ENCODE data around the gene BPIFB6.

BPIFB6 gene

DNA sequence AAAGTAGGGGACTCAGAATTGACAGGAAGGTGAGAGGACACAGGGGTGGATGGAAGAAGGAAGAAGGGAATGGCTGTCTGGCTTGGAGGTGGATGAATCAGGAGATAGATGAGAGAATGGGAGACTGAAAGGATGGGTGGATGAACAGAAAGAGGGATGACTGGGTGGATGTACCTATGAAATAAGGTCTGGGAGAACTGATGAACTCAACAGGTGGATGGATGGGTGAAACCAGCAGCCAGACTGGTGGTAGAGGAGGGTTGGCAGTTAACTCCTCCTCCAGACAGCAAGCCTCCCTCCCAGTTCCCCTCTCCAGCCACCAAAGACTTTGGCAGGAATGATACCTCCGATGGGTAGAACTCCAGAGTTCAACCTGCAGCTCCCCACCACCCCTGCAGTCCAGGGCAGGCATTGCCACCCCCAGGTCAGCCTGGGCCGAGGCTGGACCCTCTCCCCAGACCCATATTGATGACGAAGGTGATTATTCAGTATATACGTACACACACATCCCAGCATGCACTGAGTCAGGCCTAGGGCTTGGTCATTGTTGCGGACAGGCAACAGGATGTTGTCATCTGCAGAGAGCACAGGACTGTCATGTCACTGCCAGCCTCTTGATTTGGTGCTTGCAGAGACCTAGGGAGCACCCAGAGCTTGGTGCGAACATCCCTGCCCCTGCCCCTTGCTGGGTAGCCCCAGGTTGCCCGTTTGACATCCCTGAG is 29.2 kb upstream of the BPIFB6 start:
- DNase-seq (ENCODE audit: low read depth), result no peak

DNA sequence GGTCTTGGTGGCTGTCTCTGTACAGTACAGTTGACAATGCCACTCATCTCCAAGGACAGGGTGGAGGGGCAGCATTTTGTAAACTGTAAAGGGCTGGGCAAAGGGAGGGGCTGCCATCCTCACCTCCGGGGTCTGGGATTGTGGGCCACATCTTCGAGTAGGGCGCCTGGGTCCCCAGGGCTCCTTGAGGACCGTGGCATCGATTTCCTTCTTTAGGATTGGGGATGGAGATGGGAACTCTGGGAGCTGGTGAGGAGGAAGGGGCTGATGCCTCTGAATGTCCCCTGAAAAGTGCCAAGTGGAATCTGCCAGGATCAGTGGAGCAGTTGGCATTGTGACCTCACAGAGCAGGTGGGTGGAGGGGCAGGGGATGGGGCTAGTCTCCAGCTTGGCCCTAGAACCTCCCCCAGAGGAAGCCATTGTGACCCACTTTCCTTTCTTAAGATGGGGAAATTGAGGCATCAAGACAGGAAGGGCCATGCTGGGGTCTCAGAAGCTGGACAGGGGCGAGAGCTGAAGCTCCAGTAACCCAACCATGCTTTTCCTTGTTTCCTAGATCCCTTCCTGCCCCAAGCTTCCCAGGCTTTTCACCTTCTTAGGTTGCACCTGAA is 27.2 kb upstream of the BPIFB6 start, which contains the start of gene SUN5:
Gene SUN5, minus strand, starts transcription at position 293 of the 611 bp plus-strand sequence. Its CDS starts 93 bp downstream, at position 200.
- no peak for DNase-seq (ENCODE audit: low read depth)

DNA sequence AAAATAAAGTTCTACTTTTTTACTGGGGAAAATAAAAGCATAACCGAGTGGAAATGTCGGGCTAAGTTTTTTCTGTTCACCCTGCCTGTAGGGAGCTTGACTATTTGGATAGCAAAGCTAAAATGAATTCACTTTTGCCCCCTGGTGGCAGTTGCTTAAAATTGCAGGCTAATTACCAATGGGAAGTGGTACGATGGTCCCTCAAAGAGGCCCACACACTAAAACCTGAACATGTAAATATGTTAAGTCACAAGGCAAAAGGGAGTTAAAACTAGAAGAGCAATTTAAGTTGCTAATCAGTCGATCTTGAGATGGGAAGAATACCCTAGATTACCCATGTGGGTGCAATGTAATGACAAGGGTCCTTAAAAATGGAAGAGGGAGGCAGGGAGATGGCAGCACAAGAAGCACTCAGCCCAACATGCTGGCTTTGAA is 26.3 kb upstream of the BPIFB6 start:
- peak; percentile 19 for DNase-seq (ENCODE audit: low read depth)

DNA sequence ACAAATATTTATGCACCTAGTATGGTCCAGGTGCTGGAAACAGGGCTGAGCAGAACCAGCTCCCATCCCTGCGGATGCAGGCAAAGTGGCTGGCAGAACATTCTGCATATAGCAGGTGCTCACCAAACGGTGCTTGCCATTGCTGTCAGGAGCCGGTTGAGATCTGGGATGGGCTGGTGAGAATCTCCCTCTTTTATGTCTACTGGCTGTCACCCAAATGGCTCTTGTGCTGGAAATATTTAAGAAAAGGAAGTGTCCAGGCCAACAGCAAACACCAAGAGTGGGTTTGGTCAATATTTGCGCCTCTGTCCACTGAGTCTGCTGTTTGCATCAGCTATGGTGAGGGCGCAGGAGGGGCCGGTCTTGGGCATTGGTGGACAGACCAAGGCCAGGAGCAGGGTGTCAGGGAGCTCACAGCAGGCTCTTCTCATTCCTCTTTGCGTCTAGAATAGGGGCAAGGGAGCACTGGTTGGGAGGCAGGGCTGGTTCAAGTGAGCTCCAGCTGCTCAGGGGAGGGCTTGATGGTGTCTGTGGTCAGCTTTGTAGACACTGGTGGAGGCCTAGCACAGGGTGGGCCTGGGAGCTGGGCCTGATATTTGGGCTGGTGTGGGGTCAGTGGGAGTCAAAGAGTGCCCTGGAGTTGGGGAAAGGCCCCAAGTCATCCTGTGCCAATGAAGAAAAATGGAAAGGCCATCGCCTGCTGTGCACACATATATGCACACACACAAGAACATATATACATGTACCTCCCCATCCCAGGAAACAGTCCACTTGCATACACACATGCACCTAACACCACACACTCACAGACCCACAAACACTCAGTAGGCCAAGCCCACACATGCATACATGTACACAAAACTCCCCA is 25.3 kb upstream of the BPIFB6 start:
- DNase-seq (ENCODE audit: low read depth), result no peak

DNA sequence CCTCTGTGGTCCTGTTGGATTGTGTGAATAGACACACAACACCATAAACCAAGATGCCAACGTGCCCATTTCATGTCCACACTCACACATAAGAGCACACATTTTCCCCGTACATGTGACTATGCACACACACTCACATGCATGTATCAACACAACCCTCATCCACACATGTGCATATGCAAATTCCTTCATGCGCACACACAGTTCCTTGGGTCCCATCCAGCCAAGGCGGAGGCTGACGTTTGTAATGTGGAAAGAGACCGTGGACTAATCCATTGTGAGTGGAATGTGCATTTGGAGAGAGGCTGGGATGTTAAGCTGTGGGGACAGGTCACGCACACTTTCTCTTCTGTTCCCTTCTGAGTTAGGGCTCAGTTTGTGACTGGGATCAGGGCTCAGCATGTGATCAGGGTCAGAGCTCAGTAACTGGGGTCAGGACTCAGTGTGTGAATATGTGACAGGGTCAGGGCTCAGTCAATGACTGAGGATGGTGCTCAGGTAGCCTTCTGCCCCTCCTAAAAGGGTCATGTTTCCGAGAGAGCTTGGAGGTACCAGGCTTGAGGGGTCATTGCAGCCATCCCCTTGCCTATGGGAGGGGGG is 24.6 kb upstream of the BPIFB6 start:
- DNase-seq (ENCODE audit: low read depth), result no peak

DNA sequence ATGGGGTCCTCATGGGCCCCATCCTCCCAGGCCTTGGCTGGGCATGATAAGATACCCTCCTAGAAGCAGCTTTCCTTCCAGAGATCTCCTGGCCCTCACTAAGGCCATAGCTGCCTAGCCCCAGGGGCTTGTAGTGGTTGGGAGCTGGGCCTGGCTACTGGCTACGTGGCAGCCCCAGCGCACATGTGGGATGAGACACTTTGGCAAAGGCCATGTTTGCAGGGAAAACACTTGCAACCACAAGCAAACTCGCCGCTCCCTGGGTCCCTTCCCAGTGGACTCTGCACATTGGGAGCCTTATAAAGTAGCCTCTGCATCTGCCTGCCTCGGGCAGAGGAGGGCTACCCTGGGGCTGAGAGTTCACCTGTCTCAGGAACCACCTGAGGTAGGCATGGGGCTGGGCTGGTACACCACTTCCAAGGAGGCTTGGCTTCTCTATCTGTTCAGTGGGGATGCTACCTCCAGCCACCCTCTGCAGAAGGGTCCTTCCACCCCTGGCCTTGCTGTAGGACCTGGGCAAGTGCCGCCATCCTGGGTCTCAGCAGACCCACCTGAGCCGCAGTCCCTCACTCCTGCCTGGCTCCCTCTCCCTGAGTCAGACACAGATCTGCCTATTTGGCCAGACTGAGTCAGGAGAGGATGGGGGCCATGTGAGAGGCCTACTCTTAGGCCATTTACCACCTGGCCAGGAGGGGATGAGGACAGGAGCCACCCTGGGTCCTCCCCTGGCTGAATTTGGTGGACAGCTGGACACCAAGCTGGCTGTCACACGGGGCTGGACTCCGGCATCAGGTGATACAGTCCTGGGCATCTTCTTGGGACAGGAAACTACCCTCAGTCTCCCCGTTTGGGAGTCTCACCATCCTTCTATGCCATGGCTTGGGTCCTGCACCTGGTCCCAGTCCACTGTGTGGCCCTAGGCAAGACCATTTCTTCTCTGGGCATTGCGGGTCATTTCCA is 23.8 kb upstream of the BPIFB6 start, which contains the start of gene BPIFB2:
Gene BPIFB2, plus strand, starts transcription at position 329 of the 960 bp plus-strand sequence. CDS start 871 bp downstream, outside the sequence.
- DNase-seq (ENCODE audit: low read depth), result no peak

DNA sequence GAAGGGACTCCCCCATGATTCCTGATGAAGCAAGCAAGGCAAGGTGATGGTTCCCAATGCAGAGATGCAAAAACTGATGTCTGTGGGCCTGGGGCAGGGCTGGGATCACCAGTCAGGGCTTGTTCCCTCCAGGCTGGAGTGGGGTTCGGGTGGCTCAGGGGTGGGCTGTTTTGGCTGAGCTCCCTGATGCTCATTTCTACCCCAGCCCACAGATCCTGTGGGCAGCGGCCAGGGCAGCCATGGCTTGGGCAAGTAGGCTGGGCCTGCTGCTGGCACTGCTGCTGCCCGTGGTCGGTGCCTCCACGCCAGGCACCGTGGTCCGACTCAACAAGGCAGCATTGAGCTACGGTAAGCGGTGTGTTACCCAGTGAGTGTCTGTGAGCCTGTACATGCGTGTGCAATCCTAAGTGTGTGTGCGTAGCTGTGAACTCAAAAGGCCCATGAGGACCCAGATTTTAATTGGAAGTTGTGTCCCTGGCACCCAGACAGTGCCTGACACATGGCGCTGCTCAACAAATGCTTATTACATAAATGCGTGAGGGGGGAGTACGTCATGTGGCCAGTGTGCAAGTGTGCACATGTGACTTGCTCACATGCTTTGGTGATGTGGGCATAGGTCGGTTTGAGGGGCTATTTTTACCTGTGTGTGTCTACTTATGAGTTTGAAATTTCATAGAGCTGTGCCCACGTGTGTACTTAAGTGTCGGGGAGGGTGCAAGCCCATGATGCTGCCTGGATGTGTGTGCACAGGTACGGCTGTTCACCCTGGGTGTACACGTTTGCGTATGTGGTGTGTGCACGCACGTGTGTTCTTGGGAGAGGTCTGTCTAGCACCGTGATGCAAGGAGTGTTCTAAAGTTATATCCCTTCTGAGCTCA is 22.9 kb upstream of the BPIFB6 start:
- no peak for DNase-seq (ENCODE audit: low read depth)

DNA sequence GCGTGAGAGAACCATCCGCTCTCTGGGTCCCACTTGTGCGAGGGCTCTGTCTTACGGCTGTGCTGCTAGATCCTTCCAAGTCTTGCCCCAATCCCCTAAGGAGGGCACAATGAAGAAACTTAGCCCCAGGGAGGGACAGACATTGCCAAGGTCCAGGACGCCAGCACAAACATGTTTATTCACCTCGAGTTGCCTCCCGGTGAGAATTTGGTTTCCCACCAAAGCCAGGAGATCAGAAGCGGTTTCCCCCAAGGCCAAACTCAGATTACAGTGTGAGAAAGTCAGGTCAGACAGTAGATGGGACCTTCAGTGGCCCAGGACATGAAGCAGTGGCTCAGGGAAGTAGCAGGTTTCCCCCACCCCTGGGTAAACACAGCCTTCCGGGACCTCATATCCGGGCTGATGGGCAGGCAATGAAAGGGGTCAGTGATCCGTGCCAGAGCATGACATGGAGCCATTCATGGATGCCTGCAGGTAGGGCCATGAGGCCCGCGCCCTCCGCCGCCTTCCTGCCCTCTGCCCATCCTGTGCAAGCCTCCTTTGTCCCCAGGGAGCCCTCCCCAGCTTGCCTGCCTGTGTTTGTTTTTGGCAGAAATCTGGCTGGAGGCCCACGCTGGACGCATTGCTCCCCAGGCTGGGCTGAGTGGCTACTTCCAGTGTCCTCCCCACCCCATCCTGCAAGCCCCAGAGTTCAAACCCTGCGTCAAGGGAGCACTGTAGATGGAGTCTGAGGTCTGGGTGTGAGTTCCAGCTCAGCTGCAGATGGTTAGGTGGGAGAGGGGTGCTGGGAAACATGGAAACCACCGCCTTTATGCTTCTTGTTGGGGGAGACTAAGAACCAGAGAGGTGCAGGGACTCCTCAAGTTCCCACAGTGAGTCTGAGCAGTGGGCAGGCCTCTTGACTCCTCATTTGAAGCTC is 22.0 kb upstream of the BPIFB6 start:
- DNase-seq (ENCODE audit: low read depth), result no peak

DNA sequence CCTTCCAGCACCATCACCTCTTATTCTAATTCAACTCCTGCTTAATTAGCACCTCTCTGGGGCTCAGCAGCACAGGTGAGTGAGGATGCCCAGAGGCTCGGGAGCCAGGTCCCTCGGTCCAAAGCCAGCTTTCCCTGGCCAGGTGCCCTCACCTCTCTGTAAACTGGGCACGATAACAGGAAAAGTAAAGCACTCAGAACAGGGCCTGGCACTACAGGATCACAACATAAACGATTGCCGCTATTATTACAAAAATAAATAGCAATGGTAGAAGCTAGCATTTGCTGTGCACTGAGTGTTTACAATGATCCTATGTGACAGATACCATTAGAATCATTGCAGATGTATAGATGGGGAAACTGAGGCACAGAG is 21.3 kb upstream of the BPIFB6 start:
- DNase-seq (ENCODE audit: low read depth), result no peak

DNA sequence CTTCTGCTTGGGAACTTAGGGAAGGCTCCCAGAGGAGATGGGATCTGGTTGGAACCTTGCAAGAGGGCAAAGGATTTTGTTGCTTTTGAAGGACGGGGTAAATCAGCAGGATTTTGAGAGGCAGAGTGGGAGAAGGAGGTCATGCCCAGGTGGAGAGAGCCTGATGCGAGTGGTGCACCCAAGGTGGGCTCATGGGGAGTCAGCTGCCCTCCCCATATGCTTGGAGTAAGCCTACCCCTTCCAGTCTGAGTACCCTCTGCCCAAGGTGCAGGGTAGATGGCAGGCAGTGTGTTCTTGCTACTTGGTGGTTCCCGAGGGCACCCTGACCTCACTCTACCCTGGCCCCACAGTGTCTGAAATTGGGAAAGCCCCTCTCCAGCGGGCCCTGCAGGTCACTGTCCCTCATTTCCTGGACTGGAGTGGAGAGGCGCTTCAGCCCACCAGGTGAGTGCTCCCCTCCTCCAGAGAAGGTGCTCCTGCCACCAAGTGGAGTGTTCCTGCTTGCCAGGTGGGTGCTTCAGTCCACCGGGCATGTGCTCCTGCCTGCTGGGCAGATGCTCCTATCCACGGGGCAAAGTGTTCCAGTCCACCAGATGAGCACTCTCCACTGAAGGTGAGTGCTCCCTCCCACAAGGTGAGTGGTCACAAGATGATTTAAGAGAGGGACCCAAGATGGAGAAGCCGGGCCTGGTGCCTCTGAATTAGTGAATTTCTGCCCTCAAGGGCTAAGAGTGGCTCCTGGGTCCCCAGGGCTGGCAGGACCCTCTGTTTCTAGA is 20.6 kb upstream of the BPIFB6 start:
- DNase-seq (ENCODE audit: low read depth), result no peak

DNA sequence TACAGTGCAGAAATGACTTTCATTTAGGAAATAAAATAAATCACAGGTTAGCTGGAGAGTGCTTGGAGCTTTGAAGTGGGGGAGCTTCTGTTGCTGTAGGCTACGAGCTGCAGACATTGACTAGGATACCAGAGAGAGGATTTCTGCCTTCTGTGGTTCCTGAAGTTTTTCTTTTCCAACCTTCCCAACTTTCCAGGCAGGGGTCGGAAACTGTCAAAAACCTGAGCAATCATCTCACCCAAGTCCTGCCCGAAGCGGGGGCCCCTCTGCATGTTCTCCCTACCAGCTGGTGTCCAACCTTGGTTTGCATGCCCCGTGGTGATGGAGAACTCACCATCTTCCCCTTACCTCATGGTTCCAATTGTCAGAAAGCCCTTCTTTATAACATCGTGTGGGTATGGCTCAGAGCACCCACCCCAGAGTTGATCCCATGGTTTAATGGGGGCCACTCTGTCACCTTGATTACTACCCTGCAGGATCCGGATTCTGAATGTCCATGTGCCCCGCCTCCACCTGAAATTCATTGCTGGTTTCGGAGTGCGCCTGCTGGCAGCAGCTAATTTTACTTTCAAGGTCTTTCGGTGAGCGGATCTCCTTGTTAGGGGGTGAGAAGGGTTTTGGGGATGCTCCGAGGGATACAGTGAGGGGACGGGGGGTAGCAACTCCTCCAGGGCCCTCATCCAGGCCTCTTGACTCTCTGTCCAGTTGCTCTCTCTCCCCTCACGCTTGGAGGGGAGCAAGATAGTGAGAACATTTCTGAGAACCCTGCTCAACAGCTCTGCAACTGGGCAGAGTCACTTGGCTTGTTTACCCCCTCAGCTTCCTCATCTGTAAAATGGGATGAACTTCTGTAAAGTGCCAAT is 18.9 kb upstream of the BPIFB6 start:
- DNase-seq (ENCODE audit: low read depth), result no peak

DNA sequence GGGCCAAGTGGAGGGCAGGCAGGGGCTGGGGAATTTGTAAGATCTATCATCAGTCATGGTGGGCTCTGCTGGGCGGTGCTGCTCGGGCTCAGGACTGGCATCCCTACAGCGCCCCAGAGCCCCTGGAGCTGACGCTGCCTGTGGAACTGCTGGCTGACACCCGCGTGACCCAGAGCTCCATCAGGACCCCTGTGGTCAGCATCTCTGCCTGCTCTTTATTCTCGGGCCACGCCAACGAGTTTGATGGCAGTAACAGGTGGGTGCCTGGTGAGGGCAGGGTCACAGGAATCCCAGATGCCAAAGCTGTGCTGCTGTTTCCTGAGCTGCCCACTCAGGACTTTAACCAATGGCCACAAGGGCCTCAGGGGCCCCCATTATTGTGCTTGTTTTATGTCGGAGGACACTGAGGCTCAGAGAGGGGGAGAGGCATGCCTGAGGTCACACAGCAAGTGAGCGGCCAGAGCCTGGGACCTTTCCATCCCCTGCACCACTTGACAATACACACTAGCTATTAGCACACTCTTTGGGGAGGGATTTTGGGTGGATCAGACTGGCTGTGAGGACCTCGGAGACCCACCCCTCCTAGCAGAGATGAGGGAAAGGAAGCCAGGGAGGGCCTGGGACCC is 17.6 kb upstream of the BPIFB6 start:
- DNase-seq (ENCODE audit: low read depth), result no peak

DNA sequence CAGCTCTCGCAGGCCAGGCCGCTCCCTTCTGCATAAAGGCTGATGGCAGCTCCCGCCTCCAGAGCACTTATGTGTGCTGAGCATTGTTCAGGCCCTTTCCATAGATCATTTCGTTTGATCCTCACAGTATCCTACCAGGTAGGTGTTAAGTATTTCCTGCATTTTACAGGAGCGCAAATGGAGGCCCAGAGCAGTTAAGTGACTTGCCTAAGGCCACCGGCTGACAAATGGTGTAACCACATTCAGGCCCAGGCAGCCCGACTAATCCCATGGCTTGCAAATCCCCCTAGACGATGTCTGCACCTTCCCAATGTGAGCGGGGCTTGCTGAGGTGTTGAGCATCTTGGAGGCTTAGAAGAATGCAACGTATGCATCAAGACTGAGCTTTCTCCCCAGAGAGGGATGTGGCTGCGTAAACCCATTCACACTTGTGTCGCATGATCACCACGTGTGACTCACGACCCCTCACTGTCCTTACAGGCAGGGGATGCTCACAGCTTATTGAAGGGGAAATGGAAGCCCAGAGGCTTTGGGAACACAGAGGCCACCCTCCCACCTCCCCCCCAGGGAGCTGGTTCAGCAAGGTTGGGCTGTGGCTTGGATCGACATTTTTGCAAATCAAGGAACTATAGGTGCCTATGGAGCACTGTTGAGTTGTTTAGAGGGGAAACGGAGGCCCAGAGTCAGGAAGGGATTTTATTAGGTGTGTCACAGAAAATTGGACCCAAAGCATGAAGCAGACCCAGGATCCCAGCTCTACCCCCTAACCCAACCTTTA is 16.9 kb upstream of the BPIFB6 start:
- no peak for DNase-seq (ENCODE audit: low read depth)

DNA sequence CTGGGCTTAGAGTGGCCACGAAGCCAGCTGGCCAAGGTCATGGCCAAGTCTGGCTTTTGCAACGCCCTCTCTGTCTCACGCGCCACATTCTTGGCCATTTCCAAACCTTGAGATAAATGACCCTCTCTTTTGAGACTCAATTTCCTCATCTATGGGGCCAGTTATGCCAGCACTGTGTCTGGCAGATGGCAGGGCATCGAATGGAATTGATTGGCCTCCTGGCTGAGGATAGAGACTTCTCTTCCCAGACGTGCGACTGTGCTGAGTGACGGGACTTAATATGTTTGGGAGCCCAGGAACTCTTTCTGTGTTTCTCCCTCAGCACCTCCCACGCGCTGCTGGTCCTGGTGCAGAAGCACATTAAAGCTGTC is 16.3 kb upstream of the BPIFB6 start:
- no peak for DNase-seq (ENCODE audit: low read depth)

DNA sequence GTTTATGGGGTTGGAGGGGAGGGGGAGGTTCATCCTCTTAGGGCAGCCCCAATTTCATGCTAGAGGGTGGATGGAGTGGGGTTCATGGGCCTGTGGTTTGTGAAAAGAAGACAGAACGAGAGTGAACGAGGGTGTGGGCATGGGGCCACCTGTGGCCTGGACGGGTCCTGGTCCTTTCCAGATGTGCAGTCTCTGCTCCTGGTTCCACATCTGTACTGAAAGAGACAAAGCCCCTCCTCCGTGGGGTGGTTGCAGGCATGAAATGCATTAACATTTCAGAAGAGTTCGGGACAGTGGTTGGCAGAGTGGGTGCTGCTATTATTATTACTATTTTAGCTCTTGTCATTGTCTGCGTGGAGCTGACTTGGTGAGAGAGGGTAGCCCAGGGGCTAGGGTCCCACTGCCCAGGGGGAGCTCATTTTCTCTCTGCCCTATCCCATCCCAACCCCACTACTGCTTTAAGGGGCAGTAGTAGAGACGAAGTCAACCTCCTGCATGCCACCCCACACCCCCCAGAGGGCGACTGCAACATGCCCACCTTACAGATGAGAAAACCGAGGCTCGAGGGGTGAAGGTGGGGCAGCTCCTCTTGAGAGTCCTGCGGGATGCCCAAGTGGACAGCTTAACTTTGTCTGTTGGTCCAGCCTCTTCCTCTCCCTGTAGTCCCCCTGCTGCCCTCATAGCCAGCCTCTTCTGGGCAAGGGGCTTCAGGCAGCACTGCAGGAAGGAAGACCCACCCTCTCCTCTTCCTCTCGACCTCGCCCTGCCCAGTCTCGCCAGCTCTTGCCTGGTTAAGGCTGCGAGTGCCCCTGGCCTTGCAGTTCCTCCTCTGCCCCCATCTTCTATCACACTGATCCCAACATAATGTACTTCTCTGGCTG is 15.5 kb upstream of the BPIFB6 start:
- DNase-seq (ENCODE audit: low read depth), result no peak

Data from ELR (cell line).